ENCODE data around the gene RPE65.

DNA sequence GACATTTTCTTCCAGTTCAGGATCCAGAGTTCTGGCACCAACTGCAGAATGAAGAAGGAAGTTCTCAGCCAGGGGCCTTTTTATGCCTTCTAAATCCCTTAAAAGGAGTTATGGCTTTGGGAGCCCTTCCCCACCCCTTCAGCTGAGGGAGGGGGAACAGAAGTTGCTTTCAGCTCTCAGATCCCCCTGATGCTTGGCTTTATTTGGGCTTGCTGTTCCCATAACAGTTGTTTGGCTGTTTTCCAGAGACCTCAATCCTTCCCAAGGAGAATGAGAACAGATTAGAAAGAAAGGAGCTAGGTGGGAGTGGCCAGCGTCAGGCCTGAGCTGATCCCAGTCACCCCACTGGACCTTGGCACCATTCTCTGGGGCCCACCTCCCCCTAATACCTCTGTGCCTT is at the start of gene RPE65:
- TF ChIP-seq, protein P1, sequence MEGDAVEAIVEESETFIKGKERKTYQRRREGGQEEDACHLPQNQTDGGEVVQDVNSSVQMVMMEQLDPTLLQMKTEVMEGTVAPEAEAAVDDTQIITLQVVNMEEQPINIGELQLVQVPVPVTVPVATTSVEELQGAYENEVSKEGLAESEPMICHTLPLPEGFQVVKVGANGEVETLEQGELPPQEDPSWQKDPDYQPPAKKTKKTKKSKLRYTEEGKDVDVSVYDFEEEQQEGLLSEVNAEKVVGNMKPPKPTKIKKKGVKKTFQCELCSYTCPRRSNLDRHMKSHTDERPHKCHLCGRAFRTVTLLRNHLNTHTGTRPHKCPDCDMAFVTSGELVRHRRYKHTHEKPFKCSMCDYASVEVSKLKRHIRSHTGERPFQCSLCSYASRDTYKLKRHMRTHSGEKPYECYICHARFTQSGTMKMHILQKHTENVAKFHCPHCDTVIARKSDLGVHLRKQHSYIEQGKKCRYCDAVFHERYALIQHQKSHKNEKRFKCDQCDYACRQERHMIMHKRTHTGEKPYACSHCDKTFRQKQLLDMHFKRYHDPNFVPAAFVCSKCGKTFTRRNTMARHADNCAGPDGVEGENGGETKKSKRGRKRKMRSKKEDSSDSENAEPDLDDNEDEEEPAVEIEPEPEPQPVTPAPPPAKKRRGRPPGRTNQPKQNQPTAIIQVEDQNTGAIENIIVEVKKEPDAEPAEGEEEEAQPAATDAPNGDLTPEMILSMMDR (IDR thresholded peaks at IDR 0.05) = no peak
- TF ChIP-seq POLR2A (IDR thresholded peaks at IDR 0.05) (no peak), POLR2AphosphoS5 (IDR thresholded peaks at IDR 0.05) (no peak)
